Measurements from ENCODE around the gene DCAF8. TPM values are rescaled to one million over a fixed set of nuclear protein-coding genes. Genes with fewer than 3 reads are reported as not detected.

The DCAF8 gene
- total and polyA plus RNA-seq, 2 of the 4 experiments (the other 2 are of a cell fraction), result 83.3 to 83.8 TPM

DNA sequence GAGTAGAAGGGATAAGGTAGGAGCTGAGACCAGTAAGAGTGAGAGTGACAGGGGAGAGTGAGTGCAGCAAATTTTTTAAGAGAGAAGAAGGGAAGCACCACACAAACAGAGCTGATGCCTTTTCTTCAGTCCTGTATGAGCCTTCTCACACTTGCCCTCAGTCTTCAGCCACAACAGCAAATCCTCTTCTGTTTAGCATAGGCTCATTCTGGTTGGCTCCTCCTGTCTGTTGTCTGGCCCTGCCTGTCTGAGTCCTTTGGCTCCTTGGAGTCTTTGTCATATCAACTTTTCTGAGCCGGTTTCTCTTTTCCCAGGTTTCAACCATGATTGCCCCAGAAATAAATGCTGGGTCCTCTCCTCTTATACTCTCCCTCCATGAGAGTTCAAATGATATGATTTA lies 84.7 kb downstream of the DCAF8 start:
- dilution Hi-C loops (cut with HindIII; ENCODE audit: low sequenced_read_pairs, unreplicated experiment), result no loop called here
- H3K27ac ChIP-seq (ENCODE audit: insufficient read depth, low read length), result no peak overlapping the region
- in situ Hi-C loops (cut with MboI; ENCODE audit: low sequenced_read_pairs), result loop anchor here (25.0 kb wide), 1 partner anchor 435 kb away; no protein-coding TSS in a partner anchor

More for the DNA sequence above, 84.7 kb downstream of the DCAF8 start:
- no peak overlapping the region for H3K14ac ChIP-seq (replicated peaks; ENCODE audit: low read depth, low read length)
- no peak overlapping the region for H2AFZ ChIP-seq (replicated peaks; ENCODE audit: low read length, poor library complexity)
- POLR2A ChIA-PET (ENCODE audit: unreplicated experiment), result no interaction called here
- no peak overlapping the region; the same call in 1 of the 2 replicates for H3K23ac ChIP-seq (ENCODE audit: low read depth, low read length)
- BruUV-seq (replicated peaks), result no TSS peak
- H2BK20ac ChIP-seq (ENCODE audit: low read depth, low read length), result no peak overlapping the region
- ATAC-seq (ENCODE audit: low read depth), result no peak
- H2BK15ac ChIP-seq (ENCODE audit: low read depth, low read length), result no peak overlapping the region
- H3K9me3 ChIP-seq (ENCODE audit: control insufficient read depth, insufficient read depth, low read length), result no peaks in the 10 kb centered on the region; the same call in 1 of the 2 replicates
- H3K4me2 ChIP-seq (ENCODE audit: low read depth, low read length), result no peak overlapping the region
- no peaks in the 10 kb centered on the region for H3K4me1 ChIP-seq (ENCODE audit: control insufficient read depth, insufficient read depth, low read length)
- no peak overlapping the region for H3K4me3 ChIP-seq (ENCODE audit: insufficient read depth, low read depth, low read length)
- WGBS, 2 experiments (ENCODE audit: extremely low coverage in 2 of 2, insufficient read length in 1 of 2), result no CpG with 5 or more reads among the region's 1 CpG
- no peaks in the 10 kb centered on the region for H3K9me1 ChIP-seq (ENCODE audit: insufficient read depth, low read length)
- TF ChIP-seq NFE2L2 (IDR thresholded peaks at IDR 0.05; ENCODE audit: low read depth, low read length) (no peak), MXI1 (IDR thresholded peaks at IDR 0.05; ENCODE audit: borderline replicate concordance, low read depth, low read length) (no peak), RCOR1 (IDR thresholded peaks at IDR 0.05; ENCODE audit: insufficient replicate concordance, low read length) (no peak), BHLHE40 (IDR thresholded peaks at IDR 0.05; ENCODE audit: low read depth, low read length) (no peak), CHD1 (IDR thresholded peaks at IDR 0.05; ENCODE audit: low read depth, low read length) (no peak), POLR2A (IDR thresholded peaks at IDR 0.05; ENCODE audit: low read depth, low read length) (no peak), CEBPB (IDR thresholded peaks at IDR 0.05; ENCODE audit: low read depth, low read length) (no peak), RAD21 (IDR thresholded peaks at IDR 0.05; ENCODE audit: low read length) (no peak), MAZ (IDR thresholded peaks at IDR 0.05; ENCODE audit: borderline replicate concordance, low read depth, low read length) (no peak), RFX5 (IDR thresholded peaks at IDR 0.05; ENCODE audit: low read depth, low read length) (no peak), SMC3 (IDR thresholded peaks at IDR 0.05; ENCODE audit: low read depth, low read length) (no peak), MAFK (IDR thresholded peaks at IDR 0.05; ENCODE audit: low read depth, low read length) (no peak), FOS (IDR thresholded peaks at IDR 0.05; ENCODE audit: low read depth, low read length) (no peak)
- TF ChIP-seq, protein P1, sequence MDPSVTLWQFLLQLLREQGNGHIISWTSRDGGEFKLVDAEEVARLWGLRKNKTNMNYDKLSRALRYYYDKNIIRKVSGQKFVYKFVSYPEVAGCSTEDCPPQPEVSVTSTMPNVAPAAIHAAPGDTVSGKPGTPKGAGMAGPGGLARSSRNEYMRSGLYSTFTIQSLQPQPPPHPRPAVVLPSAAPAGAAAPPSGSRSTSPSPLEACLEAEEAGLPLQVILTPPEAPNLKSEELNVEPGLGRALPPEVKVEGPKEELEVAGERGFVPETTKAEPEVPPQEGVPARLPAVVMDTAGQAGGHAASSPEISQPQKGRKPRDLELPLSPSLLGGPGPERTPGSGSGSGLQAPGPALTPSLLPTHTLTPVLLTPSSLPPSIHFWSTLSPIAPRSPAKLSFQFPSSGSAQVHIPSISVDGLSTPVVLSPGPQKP (IDR thresholded peaks at IDR 0.05; ENCODE audit: borderline replicate concordance, low read depth, low read length), result no peak
- TF ChIP-seq, protein P2, sequence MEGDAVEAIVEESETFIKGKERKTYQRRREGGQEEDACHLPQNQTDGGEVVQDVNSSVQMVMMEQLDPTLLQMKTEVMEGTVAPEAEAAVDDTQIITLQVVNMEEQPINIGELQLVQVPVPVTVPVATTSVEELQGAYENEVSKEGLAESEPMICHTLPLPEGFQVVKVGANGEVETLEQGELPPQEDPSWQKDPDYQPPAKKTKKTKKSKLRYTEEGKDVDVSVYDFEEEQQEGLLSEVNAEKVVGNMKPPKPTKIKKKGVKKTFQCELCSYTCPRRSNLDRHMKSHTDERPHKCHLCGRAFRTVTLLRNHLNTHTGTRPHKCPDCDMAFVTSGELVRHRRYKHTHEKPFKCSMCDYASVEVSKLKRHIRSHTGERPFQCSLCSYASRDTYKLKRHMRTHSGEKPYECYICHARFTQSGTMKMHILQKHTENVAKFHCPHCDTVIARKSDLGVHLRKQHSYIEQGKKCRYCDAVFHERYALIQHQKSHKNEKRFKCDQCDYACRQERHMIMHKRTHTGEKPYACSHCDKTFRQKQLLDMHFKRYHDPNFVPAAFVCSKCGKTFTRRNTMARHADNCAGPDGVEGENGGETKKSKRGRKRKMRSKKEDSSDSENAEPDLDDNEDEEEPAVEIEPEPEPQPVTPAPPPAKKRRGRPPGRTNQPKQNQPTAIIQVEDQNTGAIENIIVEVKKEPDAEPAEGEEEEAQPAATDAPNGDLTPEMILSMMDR (conservative IDR thresholded peaks at IDR 0.05; ENCODE audit: low read depth, low read length), result no peak
- TF ChIP-seq, protein P3, sequence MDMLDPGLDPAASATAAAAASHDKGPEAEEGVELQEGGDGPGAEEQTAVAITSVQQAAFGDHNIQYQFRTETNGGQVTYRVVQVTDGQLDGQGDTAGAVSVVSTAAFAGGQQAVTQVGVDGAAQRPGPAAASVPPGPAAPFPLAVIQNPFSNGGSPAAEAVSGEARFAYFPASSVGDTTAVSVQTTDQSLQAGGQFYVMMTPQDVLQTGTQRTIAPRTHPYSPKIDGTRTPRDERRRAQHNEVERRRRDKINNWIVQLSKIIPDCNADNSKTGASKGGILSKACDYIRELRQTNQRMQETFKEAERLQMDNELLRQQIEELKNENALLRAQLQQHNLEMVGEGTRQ (IDR thresholded peaks at IDR 0.05; ENCODE audit: low read depth, low read length), result no peak
- no peak for DNase-seq
- no peak overlapping the region for H2BK120ac ChIP-seq (ENCODE audit: low read depth, low read length)
- no peak overlapping the region for H3K18ac ChIP-seq (ENCODE audit: low read depth, low read length)
- H4K8ac ChIP-seq (ENCODE audit: low read depth in 2 of 2, low read length in 2 of 2), result no peak overlapping the region
- H2BK5ac ChIP-seq (ENCODE audit: low read depth, low read length, poor library complexity, severe bottlenecking), result no peak overlapping the region
- CTCF ChIA-PET, result no interaction called here
- no peak overlapping the region for H3K56ac ChIP-seq (ENCODE audit: extremely low read depth, insufficient read depth, low read length)
- H3K36me3 ChIP-seq (ENCODE audit: control insufficient read depth, insufficient read depth, low read length), result no peaks in the 10 kb centered on the region
- no peaks in the 10 kb centered on the region for H3K79me1 ChIP-seq (ENCODE audit: low read depth in 1 of 2, low read length in 2 of 2)
- no peak overlapping the region for H2AK9ac ChIP-seq (replicated peaks; ENCODE audit: low read depth, low read length, poor library complexity)
- H3K27me3 ChIP-seq (ENCODE audit: control insufficient read depth, insufficient read depth, low read length), result peaks cover 33% of the 10 kb centered on the region
- intact Hi-C loops (cut with micrococcal nuclease), result no loop called here
- no peak overlapping the region for H4K5ac ChIP-seq (ENCODE audit: low read depth, low read length)
- no peak overlapping the region for H2AK5ac ChIP-seq (ENCODE audit: low read depth, low read length)
- H3K4ac ChIP-seq (ENCODE audit: low read depth, low read length), result no peak overlapping the region
- H4K91ac ChIP-seq (ENCODE audit: insufficient read depth, low read depth, low read length), result no peak overlapping the region
- no peaks in the 10 kb centered on the region for H4K20me1 ChIP-seq (ENCODE audit: insufficient read depth, low read length)
- no peak overlapping the region for H3K9ac ChIP-seq (ENCODE audit: low read depth, low read length)

All from IMR-90 (cell line).